Ovary (tissue), 10 donors: ENCODE measurements around the gene OR4C6. TPM values are rescaled to one million over a fixed set of nuclear protein-coding genes. Genes with fewer than 3 reads are reported as not detected.

Experiments
- DNase-seq, 5 donors: peaks; one replicate each; pipeline ENCODE4 v3.0.0-alpha.2; 2019 to 2020
- H3K27ac ChIP-seq, 2 donors: fragments of 200-600 bp; one replicate each; pipeline versions ENCODE4 v1.5.1 to v1.8.0; 2019 to 2022
- H3K27me3 ChIP-seq: fragments of 200-600 bp; one replicate; pipeline ENCODE4 v1.8.0; 2022
- H3K36me3 ChIP-seq: fragments of 200-600 bp; sonication (generic); one replicate; pipeline ENCODE4 v1.5.1; 2019
- H3K4me1 ChIP-seq: one replicate; pipeline ENCODE4 v1.8.1; 2013; ENCODE audit warnings: mild to moderate bottlenecking, moderate library complexity; ENCODE audit not compliant: insufficient read depth
- H3K4me3 ChIP-seq: fragments of 200-600 bp; sonication (generic); one replicate; pipeline ENCODE4 v1.5.1; 2017
- H3K9me3 ChIP-seq, 2 donors: fragments of 200-600 bp in 1 of 2; sonication (generic) in 1 of 2; one replicate each; pipeline versions ENCODE4 v1.5.1 to v1.8.1; 2013 to 2019; ENCODE audit warnings: mild to moderate bottlenecking in 1 of 2, moderate library complexity in 1 of 2
- EP300 ChIP-seq: sonication (generic); formaldehyde crosslinking; IDR thresholded peaks from one replicate; pipeline ENCODE4 v1.6.1; 2017; ENCODE audit warnings: antibody characterized with exemption
- POLR2A ChIP-seq: fragments of 450-650 bp; IDR thresholded peaks from one replicate; pipeline ENCODE4 v1.6.1; 2017; ENCODE audit warnings: antibody characterized with exemption, mild to moderate bottlenecking, moderate library complexity
- WGBS, 3 donors: extraction: QIAGEN DNeasy Blood & Tissue Kit in 1 of 3; methylation state at CpG; one replicate each; pipeline versions ENCODE4 v1.1.5 to v1.1.7; 2013 to 2017; 5-methylcytosine and 5-hydroxymethylcytosine counted together
- intact Hi-C, 4 donors: fragments of 100-400 bp; cut with DNase I; formaldehyde crosslinking; loops; one replicate each; pipeline versions ENCODE4 v1.11.0 to v1.15.1; 2022 to 2023
- long read RNA-seq, 3 donors: library from polyadenylated mRNA in 2 of 3; unstranded in 2 of 3; transcript quantifications; one replicate each; pipeline ENCODE4 v2.0.0 and lab custom pipeline, GENCODE V29; 2021 to 2026
- polyA plus RNA-seq, 2 donors: library from polyadenylated mRNA; stranded (reverse); fragments of 200-250 nt in 1 of 2; fragments of 350-450 nt in 1 of 2; fragmentation: Illumina TruSeq in 1 of 2; extraction: RNeasy Lipid Tissue Mini Kit (QIAGEN cat#74804) in 1 of 2; gene quantifications; one replicate each; pipeline ENCODE4 v1.2.3, GENCODE V29; 2013 to 2014
- total RNA-seq, 7 donors: library from RNA; depleted of rRNA in 2 of 7; stranded (reverse); fragments of >200 nt in 2 of 7; fragmentation: NEBNext Ultra II Directional in 3 of 7; extraction: Animal tissue kit (Norgen Biotek cat#: 25700) in 3 of 7; gene quantifications; one replicate each; pipeline versions ENCODE4 v1.1.0 to v1.2.4, GENCODE V29; 2016 to 2023
- TF ChIP-seq, protein P1 (sequence below), 3 donors: fragments of 450-650 bp in 2 of 3; fragments of 200-600 bp in 1 of 3; IDR thresholded peaks; one replicate each; pipeline versions ENCODE4 v1.5.1 to v1.8.0; 2016 to 2022; ENCODE audit warnings: antibody characterized with exemption in 3 of 3, mild to moderate bottlenecking in 1 of 3
- donor health status: DM: no; HTN: no; CAD: no; lungs with moderate emphysema.
- donor health status: DM: no; HTN: no; CAD: no.
- donor health status: Bipolar disorder and iron deficiency.
- donor health status: DM: yes; HTN: yes; CAD: no.
- donor health status: DM: no; HTN: no; CAD: no.
- donor health status: DM: yes; HTN: yes; CAD: no.

The OR4C6 gene
- total RNA-seq (not detected), polyA plus RNA-seq (not detected)
- long read RNA-seq, donor 1: 0 reads
- long read RNA-seq, donor 2: 0 reads
- long read RNA-seq, donor 3: 0 reads

DNA sequence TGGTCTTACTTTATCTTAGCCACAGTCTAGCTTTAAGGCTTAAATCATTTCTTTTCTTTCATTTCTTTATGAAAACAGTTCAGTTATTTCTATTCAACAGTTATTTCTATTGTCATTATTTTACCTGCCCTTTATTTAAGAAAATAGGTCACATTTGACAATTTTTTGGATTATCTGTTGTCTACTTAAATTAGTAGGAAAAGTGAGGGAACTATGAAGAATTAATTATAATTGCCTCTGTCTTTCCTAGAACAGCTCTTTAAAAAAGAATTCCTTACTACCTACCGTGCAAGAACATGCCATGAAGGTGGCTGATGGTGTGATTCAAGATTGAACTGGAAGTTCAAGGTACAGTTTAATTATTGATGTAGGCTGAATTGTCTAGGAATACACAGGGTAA is at the start of gene OR4C6:
TSS of gene OR4C6 (plus strand) at position 301 of the 400 bp plus-strand sequence. CDS start 2,966 bp downstream, outside the sequence.
- Histone ChIP-seq H3K36me3 (no peaks in the 10 kb centered on the region), H3K27ac (no peak within 1 kb of the TSS), H3K4me1 (no peaks in the 10 kb centered on the region), H3K27me3 (no peaks in the 10 kb centered on the region), H3K4me3 (no peak within 1 kb of the TSS), H3K9me3 (no peaks in the 10 kb centered on the region)
- no peak for DNase-seq
- TF ChIP-seq EP300 (no peak), POLR2A (no peak)
- TF ChIP-seq, protein P1, sequence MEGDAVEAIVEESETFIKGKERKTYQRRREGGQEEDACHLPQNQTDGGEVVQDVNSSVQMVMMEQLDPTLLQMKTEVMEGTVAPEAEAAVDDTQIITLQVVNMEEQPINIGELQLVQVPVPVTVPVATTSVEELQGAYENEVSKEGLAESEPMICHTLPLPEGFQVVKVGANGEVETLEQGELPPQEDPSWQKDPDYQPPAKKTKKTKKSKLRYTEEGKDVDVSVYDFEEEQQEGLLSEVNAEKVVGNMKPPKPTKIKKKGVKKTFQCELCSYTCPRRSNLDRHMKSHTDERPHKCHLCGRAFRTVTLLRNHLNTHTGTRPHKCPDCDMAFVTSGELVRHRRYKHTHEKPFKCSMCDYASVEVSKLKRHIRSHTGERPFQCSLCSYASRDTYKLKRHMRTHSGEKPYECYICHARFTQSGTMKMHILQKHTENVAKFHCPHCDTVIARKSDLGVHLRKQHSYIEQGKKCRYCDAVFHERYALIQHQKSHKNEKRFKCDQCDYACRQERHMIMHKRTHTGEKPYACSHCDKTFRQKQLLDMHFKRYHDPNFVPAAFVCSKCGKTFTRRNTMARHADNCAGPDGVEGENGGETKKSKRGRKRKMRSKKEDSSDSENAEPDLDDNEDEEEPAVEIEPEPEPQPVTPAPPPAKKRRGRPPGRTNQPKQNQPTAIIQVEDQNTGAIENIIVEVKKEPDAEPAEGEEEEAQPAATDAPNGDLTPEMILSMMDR (IDR thresholded peaks at IDR 0.05): no peak
- 61 to 72% (median 67%) methylated on average over 1 of the region's 1 CpG for WGBS, 3 donors
- intact Hi-C loops: no loop called here

GRCh38 chr11:55624531-55624930 is 37.5 kb upstream of the OR4C6 start:
- intact Hi-C loops: no loop called here
- TF ChIP-seq EP300 (no peak), POLR2A (no peak)
- TF ChIP-seq, protein P1 (IDR thresholded peaks at IDR 0.05): no peak

DNA sequence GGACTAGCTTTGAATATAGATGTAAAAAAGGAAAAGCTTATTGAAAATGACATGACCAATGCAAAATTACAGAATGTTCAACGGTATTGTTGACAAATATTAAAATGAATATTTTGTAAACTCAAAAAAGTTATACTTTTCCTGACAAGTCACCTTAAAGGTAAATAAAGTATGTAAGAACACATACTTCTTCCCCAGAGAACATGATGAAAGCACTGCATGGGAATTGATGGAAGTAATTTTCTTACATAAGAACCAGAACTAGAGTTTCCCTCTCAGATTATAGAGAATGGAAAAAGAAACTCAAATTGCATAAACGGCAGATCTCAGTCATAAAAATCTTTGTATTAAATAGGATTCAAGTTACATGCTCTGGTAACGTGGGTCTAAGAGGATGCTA is 27.2 kb upstream of the OR4C6 start, which contains the start of gene OR4P4:
TSS of gene OR4P4 (plus strand) at position 301 of the 400 bp plus-strand sequence.
- Histone ChIP-seq H3K4me1 (no peaks in the 10 kb centered on the region), H3K27me3 (no peaks in the 10 kb centered on the region), H3K4me3 (no peak within 1 kb of the TSS), H3K9me3 (no peaks in the 10 kb centered on the region), H3K36me3 (no peaks in the 10 kb centered on the region), H3K27ac (no peak within 1 kb of the TSS)
- intact Hi-C loops: no loop called here
- TF ChIP-seq EP300 (no peak), POLR2A (no peak)
- TF ChIP-seq, protein P1 (IDR thresholded peaks at IDR 0.05): no peak
- no peak for DNase-seq
- WGBS, 3 donors: 37 to 50% (median 46%) methylated on average over 3 of the region's 3 CpGs

More at GRCh38 chr11:55624531-55624930, 37.5 kb upstream of the OR4C6 start:
- Histone ChIP-seq H3K9me3 (no peaks in the 10 kb centered on the region), H3K4me3 (no peak overlapping the region), H3K27ac (no peak overlapping the region), H3K4me1 (no peaks in the 10 kb centered on the region), H3K27me3 (no peaks in the 10 kb centered on the region), H3K36me3 (no peaks in the 10 kb centered on the region)
- 54 to 100% (median 81%) methylated on average over 1 of the region's 1 CpG for WGBS, 3 donors
- DNase-seq: no peak

GRCh38 chr11:55648027-55648426 is 14.0 kb upstream of the OR4C6 start, which contains the start of gene OR4S2:
TSS of gene OR4S2 (plus strand) at chr11:55648327. CDS start at chr11:55650904, 2,577 bp downstream.
- DNase-seq: no peak
- Histone ChIP-seq H3K27ac (no peak within 1 kb of the TSS), H3K4me3 (no peak within 1 kb of the TSS), H3K4me1 (no peaks in the 10 kb centered on the region), H3K9me3 (no peaks in the 10 kb centered on the region), H3K27me3 (no peaks in the 10 kb centered on the region), H3K36me3 (no peaks in the 10 kb centered on the region)
- TF ChIP-seq, protein P1 (IDR thresholded peaks at IDR 0.05): no peak
- TF ChIP-seq POLR2A (no peak), EP300 (no peak)
- 60 to 68% (median 66%) methylated on average over 2 of the region's 2 CpGs for WGBS, 3 donors
- intact Hi-C loops: no loop called here
